NCI-H524 (cell line): Measurements from ENCODE around the gene FGF1.

ENCODE experiments used
- DNase-seq, 2 experiments: peaks; one replicate each; lab custom pipeline; 2025; lab: John Stamatoyannopoulos, UW

FGF1 gene

GRCh38 chr5:142644127-142644526 is 41.8 kb downstream of the FGF1 start:
- no peak for DNase-seq

DNA sequence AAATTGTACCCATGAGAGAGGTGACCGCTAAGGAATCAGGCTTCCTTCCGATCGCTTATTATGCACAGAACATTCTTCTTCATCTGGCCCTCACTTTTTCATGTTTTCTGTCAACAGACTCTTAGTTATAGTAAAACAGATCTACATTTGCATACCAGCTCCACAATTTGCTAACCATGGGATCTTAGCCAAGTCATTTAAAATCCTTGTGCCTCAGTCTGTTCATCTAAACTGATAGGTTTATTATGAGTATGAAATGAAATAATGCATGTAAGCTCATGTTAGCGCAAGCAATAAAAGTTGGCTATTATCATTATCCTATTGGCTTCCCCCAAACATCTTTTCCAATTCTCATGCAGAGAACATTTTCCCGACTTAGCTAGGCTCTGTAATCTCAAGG is 42.3 kb downstream of the FGF1 start:
- DNase-seq, result no peak

- DNase-seq, result no peak
These were observed 43.5 kb downstream of the FGF1 start for GRCh38 chr5:142642427-142642826.

GRCh38 chr5:142641711-142642110 is 44.2 kb downstream of the FGF1 start:
- DNase-seq, result no peak

- no peak for DNase-seq
These were observed 45.4 kb downstream of the FGF1 start for GRCh38 chr5:142640316-142641005.

- DNase-seq, result no peak
These were observed 46.4 kb downstream of the FGF1 start for GRCh38 chr5:142639455-142639854.

GRCh38 chr5:142637871-142638270 is 48.0 kb downstream of the FGF1 start:
- peak; percentile 27 to 70 for DNase-seq

GRCh38 chr5:142636698-142637324 is 49.1 kb downstream of the FGF1 start:
- no peak for DNase-seq

GRCh38 chr5:142636093-142636492 is 49.8 kb downstream of the FGF1 start:
- DNase-seq, result no peak

GRCh38 chr5:142634216-142635011 is 51.5 kb downstream of the FGF1 start:
- peak in 1 of 2 experiments; percentile 9 for DNase-seq

- no peak for DNase-seq
These were observed 54.9 kb downstream of the FGF1 start for GRCh38 chr5:142630927-142631539.

DNA sequence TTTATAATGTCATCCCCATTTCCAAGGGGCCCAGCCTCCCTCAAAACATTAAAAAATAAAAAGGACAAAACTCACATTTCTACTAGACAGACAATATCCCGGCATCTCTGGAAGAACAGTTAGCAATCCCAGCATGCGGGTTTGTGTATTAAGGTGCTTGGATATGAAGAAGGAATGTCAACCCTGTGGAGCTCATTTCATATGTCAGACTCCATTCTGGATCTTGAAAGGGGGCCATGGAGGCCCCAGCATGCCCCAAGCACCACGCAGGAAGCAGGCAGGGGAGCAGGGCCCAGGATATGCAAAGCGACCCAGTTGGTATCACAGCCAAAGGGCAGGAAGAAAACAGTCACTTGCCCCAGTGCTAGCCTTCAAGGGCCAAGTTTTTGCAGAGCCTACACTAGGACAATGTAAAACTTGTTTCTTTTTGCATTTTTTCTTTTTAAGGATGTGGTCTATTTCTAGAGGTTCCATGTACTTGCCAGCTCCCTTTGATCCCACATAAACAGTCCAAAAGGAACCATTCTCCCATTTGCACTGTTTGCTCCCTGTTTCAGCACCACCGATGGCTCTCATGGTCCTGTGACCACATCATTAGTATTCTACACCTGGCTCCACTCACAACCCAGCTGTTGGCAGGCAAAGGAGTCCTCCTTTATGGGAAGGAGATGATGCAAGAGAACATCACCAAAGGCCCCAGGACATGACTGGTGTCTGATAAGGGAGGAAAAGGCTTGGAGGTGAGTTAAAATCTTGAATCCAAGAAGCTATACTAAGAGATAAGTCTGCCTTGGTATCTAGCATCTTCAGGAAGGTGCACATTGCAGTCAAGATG is 58.3 kb downstream of the FGF1 start:
- no peak for DNase-seq

GRCh38 chr5:142626786-142627185 is 59.1 kb downstream of the FGF1 start:
- DNase-seq, result no peak

GRCh38 chr5:142626099-142626498 is 59.8 kb downstream of the FGF1 start:
- DNase-seq, result no peak

- DNase-seq, result no peak
These were observed 64.7 kb downstream of the FGF1 start for GRCh38 chr5:142621227-142621626.

DNA sequence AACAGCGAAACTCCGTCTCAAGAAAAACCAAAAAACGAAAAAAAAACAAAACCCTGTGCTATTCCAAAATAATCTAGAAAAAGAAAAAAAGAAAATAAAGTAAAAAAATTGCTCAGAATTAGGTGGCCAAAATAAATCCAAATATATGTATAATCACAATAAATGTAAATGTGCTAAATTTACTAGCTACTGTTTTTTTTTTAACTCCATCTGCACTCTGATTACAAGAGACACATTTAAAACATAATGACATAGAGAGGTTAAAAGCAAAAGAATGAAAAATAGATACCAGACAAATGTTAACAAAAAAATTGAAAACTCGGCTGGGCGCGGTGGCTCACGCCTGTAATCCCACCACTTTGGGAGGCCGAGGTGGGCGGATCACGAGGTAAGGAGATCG is 66.1 kb downstream of the FGF1 start:
- DNase-seq, result no peak

DNA sequence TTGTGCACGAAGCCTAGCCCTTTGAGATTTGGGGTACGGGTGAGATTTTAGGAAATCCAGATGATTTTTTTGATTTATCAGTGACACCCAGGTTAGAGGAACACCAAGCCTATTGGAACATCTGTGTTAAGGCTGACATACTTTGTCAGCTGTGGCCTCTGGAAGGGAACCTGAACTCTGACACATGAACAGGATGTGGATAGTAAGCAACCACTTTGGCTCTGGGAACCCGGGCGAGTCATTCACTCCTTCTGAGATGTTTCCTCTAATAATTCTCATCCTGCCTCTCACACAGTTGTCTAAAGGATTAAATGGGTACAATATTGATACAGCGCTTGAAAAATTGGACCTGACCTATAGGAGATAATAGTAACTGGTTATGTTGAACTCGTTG is 67.8 kb downstream of the FGF1 start:
- DNase-seq, result no peak

GRCh38 chr5:142617416-142618129 is 68.3 kb downstream of the FGF1 start:
- no peak for DNase-seq

DNA sequence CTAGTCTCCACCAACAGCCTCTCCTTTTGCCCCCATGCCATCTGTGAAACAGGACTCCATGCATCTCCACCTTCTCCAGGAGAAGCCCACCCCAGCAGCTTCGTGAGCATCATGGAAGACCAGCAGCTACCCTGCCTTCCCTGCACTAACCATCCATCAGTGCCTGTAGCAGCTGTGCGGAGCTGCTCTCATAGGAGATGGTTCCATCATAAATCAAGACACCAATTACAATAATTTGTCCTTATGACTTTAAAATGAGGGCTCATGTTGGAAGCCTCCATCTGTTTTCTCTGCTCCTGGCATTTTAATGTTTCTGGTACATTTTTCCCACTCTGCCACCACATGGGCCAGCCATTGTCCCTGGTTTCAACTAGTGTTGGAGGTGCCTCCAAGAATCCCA is 69.9 kb downstream of the FGF1 start:
- DNase-seq, result peak in 1 of 2 experiments; percentile 12

- no peak for DNase-seq
These were observed 71.8 kb downstream of the FGF1 start for GRCh38 chr5:142614054-142614453.

GRCh38 chr5:142613271-142613671 is 72.6 kb downstream of the FGF1 start:
- no peak for DNase-seq
